Central memory CD8-positive, alpha-beta T cell (primary cell): ENCODE results near the gene PLCE1.

ENCODE experiments used
- ATAC-seq: fragments of 150-1000 bp; cut with Tn5 transposase; replicated peaks from 2 replicates; pipeline ENCODE4 v1.10.0; 2022; ENCODE audit warnings: mild to moderate bottlenecking, moderate FRiP score, moderate number of reproducible peaks; ENCODE audit not compliant: poor library complexity, severe bottlenecking; ENCODE audit errors: extremely low read depth
- DNase-seq, 2 donors: peaks; one replicate each; pipeline ENCODE4 v3.0.0; 2021; ENCODE audit warnings: low spot score in 2 of 2
- H3K27ac Mint-ChIP-seq: one replicate; pipeline ENCODE4 v1.8.0; 2022; ENCODE audit warnings: low read depth, mild to moderate bottlenecking, moderate library complexity, mixed read lengths
- H3K27me3 Mint-ChIP-seq: one replicate; pipeline ENCODE4 v1.8.0; 2022; ENCODE audit warnings: mixed read lengths
- H3K36me3 Mint-ChIP-seq: one replicate; pipeline ENCODE4 v1.8.0; 2022; ENCODE audit warnings: mild to moderate bottlenecking, moderate library complexity, mixed read lengths; ENCODE audit not compliant: insufficient read depth
- H3K4me1 Mint-ChIP-seq: one replicate; pipeline ENCODE4 v1.8.0; 2022; ENCODE audit warnings: mixed read lengths
- H3K4me3 Mint-ChIP-seq: one replicate; pipeline ENCODE4 v1.8.0; 2022; ENCODE audit warnings: mild to moderate bottlenecking, moderate library complexity, mixed read lengths
- H3K9me3 Mint-ChIP-seq: one replicate; pipeline ENCODE4 v1.8.0; 2022; ENCODE audit warnings: mixed read lengths

PLCE1 gene

GRCh38 chr10:94038024-94038423, 44.3 kb downstream of the PLCE1 start:
- Mint-ChIP-seq H3K36me3 (no peaks in the 10 kb centered on the region), H3K4me3 (no peak overlapping the region), H3K27me3 (no peaks in the 10 kb centered on the region), H3K4me1 (no peaks in the 10 kb centered on the region), H3K27ac (no peak overlapping the region), H3K9me3 (peaks cover 6% of the 10 kb centered on the region)
- DNase-seq = no peak
- no peak for ATAC-seq

GRCh38 chr10:94041206-94041605, 47.5 kb downstream of the PLCE1 start:
- no peaks in the 10 kb centered on the region for H3K36me3 Mint-ChIP-seq
- no peaks in the 10 kb centered on the region for H3K4me1 Mint-ChIP-seq
- H3K27me3 Mint-ChIP-seq = no peaks in the 10 kb centered on the region
- H3K27ac Mint-ChIP-seq = no peak overlapping the region
- no peak for DNase-seq
- no peak for ATAC-seq
- H3K4me3 Mint-ChIP-seq = no peak overlapping the region
- no peaks in the 10 kb centered on the region for H3K9me3 Mint-ChIP-seq

GRCh38 chr10:94042001-94042833, 48.5 kb downstream of the PLCE1 start:
- ATAC-seq = no peak
- Mint-ChIP-seq H3K9me3 (no peaks in the 10 kb centered on the region), H3K27ac (no peak overlapping the region), H3K36me3 (no peaks in the 10 kb centered on the region), H3K27me3 (no peaks in the 10 kb centered on the region), H3K4me3 (no peak overlapping the region), H3K4me1 (no peaks in the 10 kb centered on the region)
- DNase-seq = no peak

- H3K4me1 Mint-ChIP-seq = no peaks in the 10 kb centered on the region
- no peaks in the 10 kb centered on the region for H3K9me3 Mint-ChIP-seq
- H3K36me3 Mint-ChIP-seq = no peaks in the 10 kb centered on the region
- DNase-seq (no peak), ATAC-seq (no peak)
- H3K4me3 Mint-ChIP-seq = no peak overlapping the region
- H3K27me3 Mint-ChIP-seq = no peaks in the 10 kb centered on the region
- H3K27ac Mint-ChIP-seq = no peak overlapping the region
Measured at GRCh38 chr10:94042834-94043175, 49.1 kb downstream of the PLCE1 start.
